WTC11 (cell line): ENCODE measurements around the gene C10orf88. TPM values are rescaled to one million over a fixed set of nuclear protein-coding genes. Genes with fewer than 3 reads are reported as not detected.

ENCODE experiments used
- ATAC-seq: fragments of 200-7000 bp; cut with Tn5 transposase; 2 replicates; pipeline ENCODE4 v1.10.0; 2021; ENCODE audit warnings: mild to moderate bottlenecking, moderate library complexity
- CTCF ChIA-PET: fragments of 300-600 bp; sonication (Branson Sonifier 250); formaldehyde crosslinking; loops from one replicate; lab custom pipeline; 2021; ENCODE audit warnings: antibody characterized with exemption; lab: Charles Lee
- POLR2A ChIA-PET: fragments of 350-600 bp; sonication (Branson Sonifier 250); formaldehyde crosslinking; loops from one replicate; lab custom pipeline; 2021; ENCODE audit warnings: antibody characterized with exemption; lab: Charles Lee
- DNase-seq: peaks from one replicate; pipeline ENCODE4 v3.0.0; 2021; ENCODE audit warnings: low spot score
- H3K27ac Mint-ChIP-seq: 2 replicates; pipeline ENCODE4 v1.8.0; 2021; ENCODE audit warnings: mixed read lengths
- H3K27me3 Mint-ChIP-seq: 2 replicates; pipeline ENCODE4 v1.8.0; 2021; ENCODE audit warnings: low read depth, mild to moderate bottlenecking, moderate library complexity, mixed read lengths
- H3K36me3 Mint-ChIP-seq: 2 replicates; pipeline ENCODE4 v1.8.0; 2021; ENCODE audit warnings: mixed read lengths
- H3K4me1 Mint-ChIP-seq: 2 replicates; pipeline ENCODE4 v1.8.0; 2022; ENCODE audit warnings: mixed read lengths
- H3K4me3 Mint-ChIP-seq: 2 replicates; pipeline ENCODE4 v1.8.0; 2021; ENCODE audit warnings: mild to moderate bottlenecking, moderate library complexity, mixed read lengths
- H3K9me3 Mint-ChIP-seq: 2 replicates; pipeline ENCODE4 v1.8.0; 2021; ENCODE audit warnings: mixed read lengths
- AFF4 ChIP-seq: sonication (generic); formaldehyde crosslinking; IDR thresholded peaks from 2 replicates; pipeline ENCODE4 v1.8.1; 2023; ENCODE audit warnings: mild to moderate bottlenecking, missing genetic modification reagents, borderline replicate concordance
- ARID4B ChIP-seq: sonication (generic); formaldehyde crosslinking; IDR thresholded peaks from 2 replicates; pipeline ENCODE4 v1.8.0; 2023; ENCODE audit warnings: missing genetic modification reagents, mild to moderate bottlenecking, borderline replicate concordance
- CREM ChIP-seq: sonication (generic); formaldehyde crosslinking; IDR thresholded peaks from 2 replicates; pipeline ENCODE4 v1.8.1; 2022; ENCODE audit warnings: mild to moderate bottlenecking, missing genetic modification reagents, moderate library complexity
- E2F5 ChIP-seq: sonication (generic); formaldehyde crosslinking; IDR thresholded peaks from 2 replicates; pipeline ENCODE4 v1.8.1; 2022; ENCODE audit warnings: mild to moderate bottlenecking, moderate library complexity, missing genetic modification reagents
- ERG ChIP-seq: fragments of 250-450 bp; sonication (Bioruptor Pico); IDR thresholded peaks from 2 replicates; pipeline ENCODE4 v1.8.0; 2021; ENCODE audit warnings: mild to moderate bottlenecking
- ESRRA ChIP-seq: sonication (generic); formaldehyde crosslinking; IDR thresholded peaks from 2 replicates; pipeline ENCODE4 v1.8.1; 2022; ENCODE audit warnings: mild to moderate bottlenecking, missing genetic modification reagents, borderline replicate concordance
- FOXK1 ChIP-seq: sonication (generic); formaldehyde crosslinking; IDR thresholded peaks from 2 replicates; pipeline ENCODE4 v1.8.0; 2022; ENCODE audit warnings: mild to moderate bottlenecking, moderate library complexity, missing genetic modification reagents
- FOXP4 ChIP-seq: sonication (generic); formaldehyde crosslinking; IDR thresholded peaks from 2 replicates; pipeline ENCODE4 v1.8.0; 2022; ENCODE audit warnings: mild to moderate bottlenecking, missing genetic modification reagents
- IRF2 ChIP-seq: sonication (generic); formaldehyde crosslinking; IDR thresholded peaks from 2 replicates; pipeline ENCODE4 v1.8.0; 2022; ENCODE audit warnings: low read depth, missing genetic modification reagents, borderline replicate concordance
- KAT7 ChIP-seq: sonication (generic); formaldehyde crosslinking; IDR thresholded peaks from 2 replicates; pipeline ENCODE4 v1.8.1; 2023; ENCODE audit warnings: missing genetic modification reagents, mild to moderate bottlenecking, borderline replicate concordance
- MXD4 ChIP-seq: fragments of 250-450 bp; sonication (Bioruptor Pico); IDR thresholded peaks from 2 replicates; pipeline ENCODE4 v1.8.0; 2021; ENCODE audit warnings: mild to moderate bottlenecking, moderate library complexity, borderline replicate concordance
- MYBL2 ChIP-seq: sonication (generic); formaldehyde crosslinking; IDR thresholded peaks from 2 replicates; pipeline ENCODE4 v1.8.1; 2023; ENCODE audit warnings: mild to moderate bottlenecking, moderate library complexity, missing genetic modification reagents
- NFATC4 ChIP-seq: fragments of 250-450 bp; sonication (Bioruptor Pico); IDR thresholded peaks from 2 replicates; pipeline ENCODE4 v1.9.0; 2021; ENCODE audit warnings: mild to moderate bottlenecking
- NFE2L1 ChIP-seq: sonication (generic); formaldehyde crosslinking; IDR thresholded peaks from 2 replicates; pipeline ENCODE4 v1.8.1; 2023; ENCODE audit warnings: missing genetic modification reagents
- SOX15 ChIP-seq: fragments of 250-450 bp; sonication (Bioruptor Pico); IDR thresholded peaks from 2 replicates; pipeline ENCODE4 v1.9.0; 2021; ENCODE audit warnings: mild to moderate bottlenecking
- TCF7 ChIP-seq: sonication (generic); formaldehyde crosslinking; IDR thresholded peaks from 2 replicates; pipeline ENCODE4 v1.8.0; 2022; ENCODE audit warnings: mild to moderate bottlenecking, low read depth, missing genetic modification reagents, moderate library complexity
- ZBTB21 ChIP-seq: sonication (generic); formaldehyde crosslinking; IDR thresholded peaks from 2 replicates; pipeline ENCODE4 v1.8.1; 2023; ENCODE audit warnings: mild to moderate bottlenecking, missing genetic modification reagents, borderline replicate concordance
- ZNF317 ChIP-seq: sonication (generic); formaldehyde crosslinking; IDR thresholded peaks from 2 replicates; pipeline ENCODE4 v1.8.1; 2023; ENCODE audit warnings: low read depth, mild to moderate bottlenecking, moderate library complexity, missing genetic modification reagents, borderline replicate concordance
- total RNA-seq: library from RNA; stranded (reverse); gene quantifications from 3 replicates; pipeline ENCODE4 v1.2.3, GENCODE V29; 2021
- TF ChIP-seq, protein P1 (sequence below): sonication (generic); formaldehyde crosslinking; conservative IDR thresholded peaks from 2 replicates; pipeline ENCODE4 v1.8.1; 2022; ENCODE audit warnings: mild to moderate bottlenecking, missing genetic modification reagents

C10orf88 gene
- total RNA-seq, 1 experiment from 2014 or later: 6.5 TPM

DNA sequence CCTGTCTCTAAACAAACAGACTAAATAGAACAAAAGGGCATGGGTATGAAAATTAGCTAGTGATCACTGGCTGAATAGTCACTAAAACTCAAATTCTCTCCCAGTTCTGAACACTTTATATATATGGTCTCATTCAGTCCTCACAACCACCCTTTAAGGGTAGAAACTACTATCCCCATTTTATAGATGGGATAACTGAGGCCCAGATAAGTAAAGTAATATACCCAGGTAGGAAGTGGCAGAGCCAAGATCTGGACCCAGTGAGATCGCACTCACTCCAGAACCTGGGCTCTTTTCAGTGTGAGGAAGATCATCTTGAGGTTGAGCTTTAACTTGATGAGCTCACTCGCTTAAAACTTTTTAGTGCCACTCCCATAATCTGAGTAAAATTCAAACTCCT lies 30.7 kb upstream of the C10orf88 start (continued):
- no peak for TF ChIP-seq AFF4 (CRISPR knock-in tag)
- TF ChIP-seq, protein P1, sequence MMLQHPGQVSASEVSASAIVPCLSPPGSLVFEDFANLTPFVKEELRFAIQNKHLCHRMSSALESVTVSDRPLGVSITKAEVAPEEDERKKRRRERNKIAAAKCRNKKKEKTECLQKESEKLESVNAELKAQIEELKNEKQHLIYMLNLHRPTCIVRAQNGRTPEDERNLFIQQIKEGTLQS (CRISPR knock-in tag): no peak
- TF ChIP-seq ZBTB21 (CRISPR knock-in tag): no peak
- no peak for TF ChIP-seq ESRRA (CRISPR knock-in tag)
- TF ChIP-seq NFE2L1 (CRISPR knock-in tag): no peak
- no peak for TF ChIP-seq ERG (CRISPR knock-in tag)
- TF ChIP-seq NFATC4 (CRISPR knock-in tag): no peak
- TF ChIP-seq MXD4 (CRISPR knock-in tag): no peak
- no peak for TF ChIP-seq CREM (CRISPR knock-in tag)

- no peak for DNase-seq
- peaks cover 13% of the 10 kb centered on the region for H3K4me1 Mint-ChIP-seq
- no peaks in the 10 kb centered on the region for H3K36me3 Mint-ChIP-seq
- POLR2A ChIA-PET: no interaction called here
- H3K9me3 Mint-ChIP-seq: no peaks in the 10 kb centered on the region
- H3K4me3 Mint-ChIP-seq: no peak overlapping the region
- no peaks in the 10 kb centered on the region for H3K27me3 Mint-ChIP-seq
- CTCF ChIA-PET: no interaction called here
- H3K27ac Mint-ChIP-seq: no peak overlapping the region
- no peak for ATAC-seq
- TF ChIP-seq IRF2 (CRISPR knock-in tag): no peak
- no peak for TF ChIP-seq ARID4B (CRISPR knock-in tag)
- TF ChIP-seq FOXK1 (CRISPR knock-in tag): no peak
Measured at GRCh38 chr10:122983898-122984297, 29.9 kb upstream of the C10orf88 start.

GRCh38 chr10:122981066-122981464 lies 27.0 kb upstream of the C10orf88 start:
- ATAC-seq (peak; percentile 16; the same call in 1 of the 2 replicates), DNase-seq (no peak)
- CTCF ChIA-PET: interaction anchor here (0.8 to 3.1 kb wide), 11 partner anchors 9 to 332 kb away, joined by 3 to 12 read pairs (median 4); no protein-coding TSS in a partner anchor
- no peak for TF ChIP-seq SOX15 (CRISPR knock-in tag)
- no peak for TF ChIP-seq MYBL2 (CRISPR knock-in tag)
- no peak for TF ChIP-seq KAT7
- TF ChIP-seq FOXP4 (CRISPR knock-in tag): no peak
- TF ChIP-seq E2F5 (CRISPR knock-in tag): no peak
- TF ChIP-seq ZNF317 (CRISPR knock-in tag): no peak
- TF ChIP-seq, protein P1 (CRISPR knock-in tag): no peak
- no peak for TF ChIP-seq TCF7 (CRISPR knock-in tag)

More at GRCh38 chr10:122981066-122981464, 27.0 kb upstream of the C10orf88 start:
- Mint-ChIP-seq H3K9me3 (no peaks in the 10 kb centered on the region), H3K27ac (no peak overlapping the region; the same call in 1 of the 2 replicates), H3K36me3 (no peaks in the 10 kb centered on the region), H3K27me3 (peaks cover 3% of the 10 kb centered on the region; the same call in 1 of the 2 replicates), H3K4me3 (peak overlapping the region; percentile 81), H3K4me1 (peaks cover 13% of the 10 kb centered on the region)
- POLR2A ChIA-PET: no interaction called here
